ENCODE data around the gene THBD. TPM values are rescaled to one million over a fixed set of nuclear protein-coding genes. Genes with fewer than 3 reads are reported as not detected.

Gene THBD
- total RNA-seq, 1 experiment from 2014 or later: 0.28 TPM

- H2BK20ac ChIP-seq (ENCODE audit: low read depth, low read length, poor library complexity, severe bottlenecking): no peak overlapping the region
These were observed 39.8 kb downstream of the THBD start for GRCh38 chr20:23009636-23010035.

More at GRCh38 chr20:23009636-23010035, 39.8 kb downstream of the THBD start:
- H3K79me1 ChIP-seq (ENCODE audit: insufficient read depth, low read depth, low read length, poor library complexity, severe bottlenecking): no peaks in the 10 kb centered on the region
- WGBS (ENCODE audit: extremely low coverage, insufficient read length, low lambda C conversion rate): no CpG with 5 or more reads among the region's 3 CpGs
- no peak overlapping the region for H3K56ac ChIP-seq (ENCODE audit: insufficient read length, low read depth, low read length)
- H3K4me1 ChIP-seq (ENCODE audit: insufficient read depth, low read length): peaks cover 5% of the 10 kb centered on the region; the same call in 1 of the 2 replicates
- no peaks in the 10 kb centered on the region for H3K27me3 ChIP-seq (ENCODE audit: insufficient read depth, low read length)
- no peak overlapping the region for H3K4me3 Mint-ChIP-seq
- DNase-seq: no peak
- no peak overlapping the region for H3K27ac ChIP-seq (ENCODE audit: insufficient read length, low read depth, low read length)
- no peak overlapping the region for H2AFZ ChIP-seq (ENCODE audit: low read length)
- H3K14ac ChIP-seq (ENCODE audit: insufficient read depth, low read length): no peak overlapping the region
- H4K91ac ChIP-seq (ENCODE audit: insufficient read length, low read depth, low read length): no peak overlapping the region
- no peak overlapping the region for H3K9ac ChIP-seq (ENCODE audit: extremely low read depth, insufficient read length, low read length)
- H3K27ac Mint-ChIP-seq: no peak overlapping the region
- no peak overlapping the region for H4K5ac ChIP-seq (ENCODE audit: insufficient read length, low read depth, low read length)
- H3K23ac ChIP-seq (ENCODE audit: insufficient read length, low read depth, low read length): no peak overlapping the region
- H3K9me3 ChIP-seq (ENCODE audit: control insufficient read depth, low read depth, low read length): no peaks in the 10 kb centered on the region
- TF ChIP-seq, protein P1, sequence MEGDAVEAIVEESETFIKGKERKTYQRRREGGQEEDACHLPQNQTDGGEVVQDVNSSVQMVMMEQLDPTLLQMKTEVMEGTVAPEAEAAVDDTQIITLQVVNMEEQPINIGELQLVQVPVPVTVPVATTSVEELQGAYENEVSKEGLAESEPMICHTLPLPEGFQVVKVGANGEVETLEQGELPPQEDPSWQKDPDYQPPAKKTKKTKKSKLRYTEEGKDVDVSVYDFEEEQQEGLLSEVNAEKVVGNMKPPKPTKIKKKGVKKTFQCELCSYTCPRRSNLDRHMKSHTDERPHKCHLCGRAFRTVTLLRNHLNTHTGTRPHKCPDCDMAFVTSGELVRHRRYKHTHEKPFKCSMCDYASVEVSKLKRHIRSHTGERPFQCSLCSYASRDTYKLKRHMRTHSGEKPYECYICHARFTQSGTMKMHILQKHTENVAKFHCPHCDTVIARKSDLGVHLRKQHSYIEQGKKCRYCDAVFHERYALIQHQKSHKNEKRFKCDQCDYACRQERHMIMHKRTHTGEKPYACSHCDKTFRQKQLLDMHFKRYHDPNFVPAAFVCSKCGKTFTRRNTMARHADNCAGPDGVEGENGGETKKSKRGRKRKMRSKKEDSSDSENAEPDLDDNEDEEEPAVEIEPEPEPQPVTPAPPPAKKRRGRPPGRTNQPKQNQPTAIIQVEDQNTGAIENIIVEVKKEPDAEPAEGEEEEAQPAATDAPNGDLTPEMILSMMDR (conservative IDR thresholded peaks at IDR 0.05): no peak
- H3K4ac ChIP-seq (ENCODE audit: low read depth, low read length): no peak overlapping the region
- H2BK120ac ChIP-seq (ENCODE audit: low read depth, low read length, poor library complexity, severe bottlenecking): no peak overlapping the region
- H3K4me1 Mint-ChIP-seq: peaks cover 7 to 10% of the 10 kb centered on the region in 2 experiments
- no peak overlapping the region for H3K18ac ChIP-seq (ENCODE audit: insufficient read length, low read depth, low read length)
- no peaks in the 10 kb centered on the region for H3K36me3 Mint-ChIP-seq (ENCODE audit: insufficient read depth in 1 of 3, low read depth in 3 of 3)
- H4K20me1 ChIP-seq (ENCODE audit: control insufficient read depth, insufficient read depth, insufficient read length): no peaks in the 10 kb centered on the region
- no peak overlapping the region for H3K4me2 ChIP-seq (ENCODE audit: insufficient read depth, insufficient read length, low read length)
- H2BK12ac ChIP-seq (ENCODE audit: insufficient read length, low read depth, low read length): no peak overlapping the region
- H3K23me2 ChIP-seq (ENCODE audit: insufficient read length, low read depth, low read length, poor library complexity, severe bottlenecking): no peaks in the 10 kb centered on the region
- no peak overlapping the region for H3T11ph ChIP-seq (ENCODE audit: low read length)
- H2AK5ac ChIP-seq (ENCODE audit: insufficient read length, low read length): no peak overlapping the region
- H2BK15ac ChIP-seq (ENCODE audit: low read depth, low read length): no peak overlapping the region
- H3K9me3 Mint-ChIP-seq: no peaks in the 10 kb centered on the region
- no peak overlapping the region for H4K8ac ChIP-seq (replicated peaks; ENCODE audit: insufficient read length, low read depth, low read length)
- no peaks in the 10 kb centered on the region for H3K79me2 ChIP-seq (ENCODE audit: insufficient read depth, low read length)
- no peak overlapping the region for H2BK5ac ChIP-seq (ENCODE audit: insufficient read length, low read length)
- H3K27me3 Mint-ChIP-seq (ENCODE audit: low read depth): no peaks in the 10 kb centered on the region
